Activated CD8-positive, alpha-beta memory T cell treated with anti-CD3 and anti-CD28 coated beads for 24 hours (primary cell): Measurements from ENCODE around the gene POLR2H.
A peak's percentile ranks its signal among the peaks of the same experiment; 100 is the strongest.

Experiments used
- DNase-seq: peaks from one replicate; pipeline ENCODE4 v3.0.0-alpha.2; 2020

Gene POLR2H

DNA sequence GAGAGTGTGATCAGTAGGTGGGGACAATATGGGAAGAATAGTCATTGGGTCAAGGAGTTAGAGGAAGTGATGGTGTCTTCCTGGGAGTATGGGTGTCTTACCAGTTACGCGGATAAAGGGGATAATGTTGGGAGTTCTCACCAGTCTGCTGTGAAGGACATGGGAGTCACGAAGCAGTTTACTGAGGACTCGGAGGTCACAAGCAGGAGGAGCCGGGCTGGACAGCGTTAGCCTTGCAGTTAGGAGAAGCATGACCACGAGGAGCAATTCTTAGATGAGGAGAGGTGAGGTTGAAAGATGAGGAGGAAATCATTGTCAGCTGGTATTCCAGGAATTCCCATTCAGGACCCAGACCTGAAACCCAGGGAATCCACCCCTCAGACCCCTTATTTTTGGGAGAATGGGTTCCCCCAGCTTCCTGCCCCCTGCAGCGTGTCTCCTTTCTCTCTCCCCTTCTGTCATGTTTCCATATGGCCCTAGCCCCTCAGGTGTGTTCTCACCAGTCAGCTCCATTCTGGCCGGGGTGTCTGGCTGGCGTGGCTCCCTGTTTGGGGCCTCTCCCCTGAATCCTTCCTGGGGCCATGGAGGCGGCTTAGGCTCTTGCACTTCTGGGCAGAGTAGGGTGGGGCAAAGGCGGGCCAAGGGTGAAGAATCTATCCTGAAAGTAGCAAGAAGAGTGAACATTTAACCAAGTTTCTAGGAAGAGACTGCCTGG lies 14.4 kb downstream of the POLR2H start:
- DNase-seq, result no peak

DNA sequence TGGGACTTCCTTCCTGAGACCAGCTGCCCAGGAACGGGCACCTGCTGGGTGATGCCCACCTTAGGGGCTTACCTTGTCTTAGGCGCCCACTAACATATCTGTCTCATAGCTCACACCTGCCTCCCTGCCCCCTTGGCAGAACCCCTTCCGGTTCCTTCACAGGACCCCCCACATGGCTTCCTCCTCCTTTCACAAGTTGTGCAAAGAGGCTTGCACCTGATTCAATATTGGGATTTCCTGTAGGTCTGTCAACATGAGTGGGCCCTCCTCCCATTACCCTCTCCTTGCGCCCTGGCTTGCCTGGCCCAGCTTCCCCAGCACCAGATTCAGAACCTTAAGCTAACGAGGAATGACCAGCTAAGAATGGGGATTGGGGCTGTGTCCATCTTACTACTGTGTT lies 15.9 kb downstream of the POLR2H start:
- no peak for DNase-seq

DNA sequence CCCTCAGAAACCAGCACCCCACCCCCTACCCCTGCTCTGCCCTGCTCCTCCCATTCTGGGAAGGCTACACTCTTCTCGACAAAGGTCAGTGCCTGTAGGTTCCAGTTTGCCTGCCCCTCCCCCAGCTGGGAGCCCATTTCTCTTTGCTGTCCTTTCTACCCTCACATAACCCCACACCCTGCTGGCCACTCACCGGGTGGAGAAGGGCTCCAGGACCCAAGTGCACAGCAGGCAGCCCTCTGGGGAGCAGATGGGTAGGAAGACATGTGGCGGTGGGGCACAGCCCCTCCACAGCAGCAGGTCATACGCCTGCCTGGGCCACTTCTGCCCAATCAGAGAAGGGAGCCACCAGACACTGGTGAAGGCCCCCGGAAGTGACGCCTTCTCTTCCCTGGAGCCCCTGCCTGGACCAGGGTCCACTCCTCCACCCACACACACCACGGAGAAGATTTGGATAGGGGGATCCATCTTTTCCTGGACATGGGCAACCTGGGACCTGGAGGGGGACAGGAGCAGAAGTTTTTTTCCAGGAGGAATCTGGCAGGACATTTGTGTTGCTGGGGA lies 16.5 kb downstream of the POLR2H start, which contains the start of gene THPO:
THPO (minus strand) TSS at position 326 of the 564 bp plus-strand sequence. CDS start 1,948 bp downstream, outside the sequence.
- DNase-seq, result no peak

GRCh38 chr3:184378651-184379357 lies 17.3 kb downstream of the POLR2H start:
- DNase-seq, result no peak

GRCh38 chr3:184379358-184380184 lies 18.1 kb downstream of the POLR2H start, which contains the start of gene CHRD:
Gene CHRD (plus strand): TSS chr3:184380054. CDS start chr3:184380319, 265 bp downstream.
- DNase-seq, result no peak

GRCh38 chr3:184380185-184380626 lies 18.7 kb downstream of the POLR2H start:
- DNase-seq, result no peak

GRCh38 chr3:184380627-184381260 lies 19.2 kb downstream of the POLR2H start:
- peak; percentile 64 for DNase-seq

GRCh38 chr3:184381261-184382224 lies 20.0 kb downstream of the POLR2H start:
- DNase-seq, result peak; percentile 67

DNA sequence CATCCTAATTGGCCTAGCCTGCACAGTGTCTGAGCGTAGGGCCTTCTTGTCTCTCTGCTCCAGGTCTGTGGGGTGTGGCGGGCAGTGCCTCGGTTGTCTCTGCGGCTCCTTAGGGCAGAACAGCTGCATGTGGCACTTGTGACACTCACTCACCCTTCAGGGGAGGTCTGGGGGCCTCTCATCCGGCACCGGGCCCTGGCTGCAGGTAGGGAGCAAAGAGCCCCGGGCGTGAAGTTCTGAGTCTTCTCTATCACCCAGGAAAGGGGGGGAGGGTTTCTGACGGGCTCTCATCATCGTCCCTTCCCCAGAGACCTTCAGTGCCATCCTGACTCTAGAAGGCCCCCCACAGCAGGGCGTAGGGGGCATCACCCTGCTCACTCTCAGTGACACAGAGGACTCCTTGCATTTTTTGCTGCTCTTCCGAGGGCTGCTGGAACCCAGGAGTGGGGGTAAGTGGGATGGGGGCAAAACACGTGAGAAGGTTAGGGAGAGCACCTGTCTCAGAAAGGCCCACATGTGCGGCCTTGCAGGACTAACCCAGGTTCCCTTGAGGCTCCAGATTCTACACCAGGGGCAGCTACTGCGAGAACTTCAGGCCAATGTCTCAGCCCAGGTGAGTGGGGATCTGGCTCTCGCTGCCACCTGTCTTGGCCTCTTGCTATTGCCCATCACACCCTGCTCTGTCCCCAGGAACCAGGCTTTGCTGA lies 21.0 kb downstream of the POLR2H start:
- DNase-seq, result no peak

- no peak for DNase-seq
These were observed 21.7 kb downstream of the POLR2H start for GRCh38 chr3:184383033-184383740.

DNA sequence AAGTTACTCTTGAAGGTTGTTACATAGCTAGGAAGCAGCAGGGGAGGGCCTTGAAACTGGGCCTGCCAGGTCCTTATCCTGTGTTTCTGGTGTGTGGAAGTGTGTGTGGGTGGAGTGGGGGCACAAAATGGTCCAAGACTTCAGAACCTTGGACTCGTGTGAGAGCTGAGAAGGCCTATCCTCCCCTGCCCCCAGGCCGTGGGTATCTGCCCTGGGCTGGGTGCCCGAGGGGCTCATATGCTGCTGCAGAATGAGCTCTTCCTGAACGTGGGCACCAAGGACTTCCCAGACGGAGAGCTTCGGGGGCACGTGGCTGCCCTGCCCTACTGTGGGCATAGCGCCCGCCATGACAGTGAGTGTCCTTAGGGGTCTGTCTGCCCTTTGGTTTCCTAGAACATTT lies 22.8 kb downstream of the POLR2H start:
- no peak for DNase-seq

DNA sequence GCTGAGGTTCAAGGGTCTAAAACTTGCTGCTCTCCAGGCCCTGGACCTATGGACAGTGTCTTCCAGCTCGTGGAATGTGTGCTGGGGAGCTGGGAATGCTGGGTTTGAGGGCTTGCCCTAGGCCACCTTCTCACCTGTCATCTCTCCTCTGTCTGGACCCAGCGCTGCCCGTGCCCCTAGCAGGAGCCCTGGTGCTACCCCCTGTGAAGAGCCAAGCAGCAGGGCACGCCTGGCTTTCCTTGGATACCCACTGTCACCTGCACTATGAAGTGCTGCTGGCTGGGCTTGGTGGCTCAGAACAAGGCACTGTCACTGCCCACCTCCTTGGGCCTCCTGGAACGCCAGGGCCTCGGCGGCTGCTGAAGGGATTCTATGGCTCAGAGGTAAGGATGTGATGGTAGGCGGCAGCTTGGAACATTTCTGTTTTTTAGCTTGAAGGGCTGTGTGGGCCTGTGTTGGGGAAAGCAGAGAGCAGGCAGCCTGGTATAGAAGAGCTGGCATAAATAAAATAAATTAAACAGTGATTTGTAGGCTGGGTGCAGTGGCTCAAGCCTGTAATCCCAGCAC lies 23.4 kb downstream of the POLR2H start:
- DNase-seq, result no peak

DNA sequence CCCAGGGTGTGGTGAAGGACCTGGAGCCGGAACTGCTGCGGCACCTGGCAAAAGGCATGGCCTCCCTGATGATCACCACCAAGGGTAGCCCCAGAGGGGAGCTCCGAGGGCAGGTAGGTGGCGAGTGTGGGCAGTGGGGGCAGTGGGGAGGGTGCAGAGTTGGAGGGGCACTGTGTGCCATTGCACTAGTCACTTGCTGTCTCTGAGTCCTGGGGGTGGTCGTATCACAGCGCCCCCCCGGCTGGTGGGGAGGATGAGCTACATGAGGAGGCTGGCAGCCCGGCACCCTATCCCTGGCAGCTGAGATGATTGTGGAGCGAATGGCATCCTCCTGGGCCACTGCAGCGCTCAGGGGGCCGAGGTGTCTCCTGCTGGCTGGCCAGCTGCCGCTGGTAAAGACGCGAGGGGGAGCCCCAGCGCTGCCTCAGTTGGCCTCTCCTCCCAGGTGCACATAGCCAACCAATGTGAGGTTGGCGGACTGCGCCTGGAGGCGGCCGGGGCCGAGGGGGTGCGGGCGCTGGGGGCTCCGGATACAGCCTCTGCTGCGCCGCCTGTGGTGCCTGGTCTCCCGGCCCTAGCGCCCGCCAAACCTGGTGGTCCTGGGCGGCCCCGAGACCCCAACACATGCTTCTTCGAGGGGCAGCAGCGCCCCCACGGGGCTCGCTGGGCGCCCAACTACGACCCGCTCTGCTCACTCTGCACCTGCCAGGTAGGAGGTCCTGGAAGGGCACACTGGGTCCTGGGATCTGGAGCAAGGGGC lies 24.7 kb downstream of the POLR2H start:
- DNase-seq, result no peak

DNA sequence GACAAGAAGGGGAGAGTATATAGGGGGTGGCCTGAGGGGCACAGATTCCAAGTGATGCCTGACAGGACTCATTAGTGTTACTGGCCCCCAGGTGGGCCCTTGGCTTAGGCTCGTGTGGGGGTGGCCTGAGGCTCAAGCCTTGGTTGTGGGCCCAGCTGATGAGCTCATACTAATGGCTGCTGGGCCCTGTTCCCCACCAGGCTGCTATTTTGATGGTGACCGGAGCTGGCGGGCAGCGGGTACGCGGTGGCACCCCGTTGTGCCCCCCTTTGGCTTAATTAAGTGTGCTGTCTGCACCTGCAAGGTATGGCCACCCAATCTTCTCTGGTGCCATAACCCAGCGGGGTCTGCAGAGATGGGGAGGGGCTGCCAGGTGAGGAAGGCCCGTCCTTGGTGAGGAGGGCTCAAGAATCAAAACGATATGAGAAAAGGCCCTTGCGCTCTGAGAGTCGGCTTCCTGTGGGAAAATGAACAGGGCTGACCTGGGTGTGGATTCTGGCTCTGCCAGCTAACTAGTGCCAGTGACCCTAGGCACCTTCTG lies 25.7 kb downstream of the POLR2H start:
- no peak for DNase-seq

DNA sequence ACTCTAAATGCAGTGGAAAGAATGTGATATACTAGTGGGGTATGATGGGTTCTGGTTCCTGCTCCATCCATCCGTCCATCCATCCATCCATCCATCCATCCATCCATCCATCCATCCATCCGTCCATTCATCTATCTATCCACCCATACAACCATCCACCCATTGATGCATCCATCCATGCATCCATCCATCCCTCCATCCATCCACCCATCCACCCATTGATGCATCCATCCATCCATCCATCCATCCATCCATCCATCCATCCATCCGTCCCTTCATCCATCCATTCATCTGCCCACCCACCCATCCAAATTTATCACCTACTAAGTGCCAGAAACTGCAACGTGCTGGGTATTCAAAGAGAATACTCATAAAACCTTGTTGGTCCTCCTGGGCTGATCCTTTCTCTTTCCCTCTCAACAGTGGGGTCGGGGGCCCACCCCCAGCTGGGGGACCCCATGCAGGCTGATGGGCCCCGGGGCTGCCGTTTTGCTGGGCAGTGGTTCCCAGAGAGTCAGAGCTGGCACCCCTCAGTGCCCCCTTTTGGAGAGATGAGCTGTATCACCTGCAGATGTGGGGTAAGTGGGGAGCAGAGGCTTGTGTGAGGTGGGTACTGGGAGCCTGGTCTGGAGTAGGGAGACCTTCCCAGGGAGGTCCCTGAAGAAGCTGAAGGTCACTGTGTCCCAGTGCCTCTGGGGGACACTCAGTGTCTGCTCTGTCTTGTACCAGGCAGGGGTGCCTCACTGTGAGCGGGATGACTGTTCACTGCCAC lies 26.8 kb downstream of the POLR2H start:
- no peak for DNase-seq

- no peak for DNase-seq
These were observed 27.4 kb downstream of the POLR2H start for GRCh38 chr3:184388936-184389230.

DNA sequence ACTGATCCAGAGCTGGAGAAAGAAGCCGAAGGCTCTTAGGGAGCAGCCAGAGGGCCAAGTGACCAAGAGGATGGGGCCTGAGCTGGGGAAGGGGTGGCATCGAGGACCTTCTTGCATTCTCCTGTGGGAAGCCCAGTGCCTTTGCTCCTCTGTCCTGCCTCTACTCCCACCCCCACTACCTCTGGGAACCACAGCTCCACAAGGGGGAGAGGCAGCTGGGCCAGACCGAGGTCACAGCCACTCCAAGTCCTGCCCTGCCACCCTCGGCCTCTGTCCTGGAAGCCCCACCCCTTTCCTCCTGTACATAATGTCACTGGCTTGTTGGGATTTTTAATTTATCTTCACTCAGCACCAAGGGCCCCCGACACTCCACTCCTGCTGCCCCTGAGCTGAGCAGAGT lies 27.9 kb downstream of the POLR2H start:
- DNase-seq, result no peak
